Activated CD4-positive, alpha-beta T cell treated with anti-CD3 and anti-CD28 coated beads, Interleukin-10, Interleukin-2, amounts not matched to agents 100 ng/mL and 50 ng/mL, durations not matched to agents 16 hours and 8 hours (primary cell): Measurements from ENCODE around the gene ZBTB7C.

Source experiments
- DNase-seq: peaks from one replicate; pipeline ENCODE4 v3.0.0-alpha.2; 2020

The ZBTB7C gene

DNA sequence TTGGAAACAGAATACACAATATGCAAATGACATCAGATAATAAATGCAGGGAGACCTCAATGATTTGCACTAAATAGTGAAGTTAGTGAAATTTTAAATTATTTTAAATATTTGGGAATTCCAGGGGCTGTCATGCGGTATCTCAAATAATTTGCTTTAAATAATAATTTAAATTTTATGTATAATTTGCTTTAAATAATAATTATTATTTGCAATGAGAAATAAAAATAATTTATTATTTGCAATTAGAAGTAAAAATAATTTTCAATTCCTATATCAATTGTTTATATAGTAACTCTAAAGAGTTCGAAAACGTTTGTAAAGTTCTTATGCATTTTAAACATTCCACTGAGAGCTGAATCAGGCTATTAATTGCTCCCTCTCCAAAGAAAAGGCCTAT, 226.4 kb downstream of the ZBTB7C start:
- DNase-seq: no peak

- DNase-seq: no peak
Observed at GRCh38 chr18:48181857-48182256, 227.3 kb downstream of the ZBTB7C start.

DNA sequence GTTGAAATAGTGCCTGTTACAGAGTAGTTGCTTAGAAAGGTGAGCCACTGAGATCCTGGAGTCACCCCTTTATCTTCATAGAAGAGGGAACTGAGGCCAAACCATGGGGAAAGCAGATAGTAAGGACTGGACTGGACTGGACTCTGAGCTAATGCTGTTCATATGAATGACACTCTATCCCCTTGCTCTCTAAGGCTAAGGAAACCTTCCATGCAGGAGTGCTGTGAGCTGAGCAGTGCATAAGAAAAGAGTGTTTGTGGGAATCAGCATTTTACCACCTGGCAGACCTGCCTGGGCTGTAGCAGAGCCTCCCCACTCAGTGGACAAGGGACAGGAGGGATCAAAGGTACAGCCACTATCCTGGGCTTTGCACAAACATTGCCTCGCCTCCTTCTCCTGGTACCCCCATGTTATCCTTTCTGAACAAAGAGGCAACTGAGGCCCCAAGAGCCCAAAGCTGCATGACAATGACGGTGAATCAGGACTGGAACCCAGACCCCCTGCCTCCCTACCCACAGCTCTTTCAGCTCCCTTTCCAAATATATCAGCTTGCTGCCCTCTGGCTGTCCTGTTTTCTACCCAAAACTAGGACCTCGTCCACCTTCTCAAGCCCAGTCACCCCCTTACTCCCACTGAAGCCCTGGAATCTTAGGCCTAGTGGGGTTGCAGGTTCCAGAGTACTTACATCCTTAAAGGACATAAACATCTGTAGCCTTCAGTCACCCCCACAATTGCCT, 227.9 kb downstream of the ZBTB7C start:
- DNase-seq: no peak

DNA sequence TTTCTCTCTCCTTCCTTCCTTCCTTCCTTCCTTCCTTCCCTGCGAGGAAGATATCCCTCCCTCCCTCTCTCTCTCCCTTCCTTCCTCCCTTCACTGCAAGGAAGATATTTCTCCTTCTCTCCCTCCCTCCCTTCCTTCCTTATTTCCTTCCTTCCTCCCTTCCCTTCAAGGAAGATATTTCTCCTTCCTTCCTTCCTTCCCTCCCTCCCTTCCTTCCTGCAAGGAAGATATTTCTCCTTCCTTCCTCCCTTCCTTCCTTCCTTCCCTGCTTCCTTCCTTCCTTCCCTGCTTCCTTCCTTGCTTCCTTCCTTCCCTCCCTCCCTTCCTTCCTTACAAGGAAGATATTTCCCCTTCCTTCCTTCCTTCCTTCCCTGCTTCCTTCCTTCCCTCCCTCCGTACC, 229.5 kb downstream of the ZBTB7C start:
- DNase-seq: no peak

- DNase-seq: no peak
Observed at GRCh38 chr18:48179001-48179400, 230.2 kb downstream of the ZBTB7C start.

DNA sequence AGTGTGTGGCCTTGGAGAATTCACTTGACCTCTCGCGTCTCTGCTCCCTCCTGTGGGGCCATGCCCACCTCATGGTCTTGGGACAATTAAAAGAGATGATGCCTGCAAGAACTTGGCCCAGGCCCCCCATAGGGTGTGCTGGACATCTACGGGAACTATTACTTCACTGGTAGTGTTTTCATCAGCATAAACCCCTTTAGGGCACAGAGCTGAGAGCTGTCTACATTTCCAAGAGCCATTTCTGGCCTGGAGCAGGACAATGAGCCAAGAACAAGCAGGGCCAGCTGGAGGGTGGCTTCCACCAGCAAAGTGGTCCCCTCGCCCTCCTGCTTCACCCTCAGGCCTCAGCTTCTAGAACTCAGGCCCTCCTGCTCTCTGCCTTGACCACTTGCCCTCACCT, 232.3 kb downstream of the ZBTB7C start:
- no peak for DNase-seq

GRCh38 chr18:48173557-48173956, 235.6 kb downstream of the ZBTB7C start:
- no peak for DNase-seq

DNA sequence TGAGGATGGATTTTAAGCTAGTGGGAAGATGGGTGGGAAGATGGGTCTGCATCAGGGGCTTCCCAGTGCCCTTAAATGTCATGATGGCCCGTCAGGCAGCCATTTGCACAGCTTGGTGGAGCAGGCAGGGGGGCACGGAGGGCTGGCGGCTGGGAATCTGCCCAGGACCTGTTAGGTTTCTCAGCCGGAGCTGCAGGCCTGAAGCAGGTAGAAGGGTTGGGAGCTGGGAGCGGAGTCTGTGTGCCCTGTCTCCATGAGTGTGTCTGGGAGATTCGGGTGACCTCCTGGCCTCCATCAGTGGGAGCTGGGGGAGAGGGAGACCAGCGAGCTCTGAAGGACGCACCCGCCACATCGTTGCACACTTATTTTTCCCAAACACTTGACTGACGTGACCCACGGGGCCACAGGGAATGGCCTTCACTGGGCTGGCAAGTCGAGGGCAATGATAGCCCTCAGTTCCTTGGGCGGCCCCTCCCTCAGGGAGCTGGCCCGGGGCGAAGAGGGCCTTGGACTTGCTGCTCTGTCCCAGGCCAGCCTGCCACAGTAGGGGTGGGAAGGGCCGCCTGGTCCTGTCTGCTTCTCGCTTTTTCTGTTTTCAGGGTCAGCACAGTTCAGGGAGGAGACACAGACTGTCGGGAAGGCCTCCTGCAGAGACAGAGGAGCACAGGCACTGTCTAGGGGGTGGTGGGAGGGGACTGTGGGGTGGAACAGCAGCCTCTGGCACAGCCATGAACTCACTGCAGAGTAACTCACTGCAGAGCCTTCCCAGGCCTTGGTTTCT, 236.8 kb downstream of the ZBTB7C start:
- no peak for DNase-seq

GRCh38 chr18:48171490-48172188, 237.5 kb downstream of the ZBTB7C start:
- peak; percentile 5 for DNase-seq

DNA sequence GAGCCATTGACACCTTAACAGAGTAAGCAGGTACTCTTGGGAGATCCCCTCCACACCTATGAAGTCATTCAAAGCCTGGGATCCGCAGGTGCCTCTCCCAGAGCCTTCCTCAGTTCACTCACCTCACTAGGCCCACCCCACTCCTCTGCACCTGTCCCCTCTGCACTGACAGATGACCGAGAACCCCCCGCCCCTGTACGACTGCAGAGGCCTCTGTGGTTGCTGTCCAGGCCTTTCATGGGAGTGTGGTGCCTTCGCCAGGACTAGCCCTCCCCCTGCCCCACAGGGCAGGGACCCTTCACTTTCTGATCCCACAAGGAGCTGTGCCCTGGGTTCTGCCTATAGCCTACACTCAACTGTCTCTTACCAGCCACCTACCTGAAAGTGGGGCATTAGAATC, 238.5 kb downstream of the ZBTB7C start:
- no peak for DNase-seq

DNA sequence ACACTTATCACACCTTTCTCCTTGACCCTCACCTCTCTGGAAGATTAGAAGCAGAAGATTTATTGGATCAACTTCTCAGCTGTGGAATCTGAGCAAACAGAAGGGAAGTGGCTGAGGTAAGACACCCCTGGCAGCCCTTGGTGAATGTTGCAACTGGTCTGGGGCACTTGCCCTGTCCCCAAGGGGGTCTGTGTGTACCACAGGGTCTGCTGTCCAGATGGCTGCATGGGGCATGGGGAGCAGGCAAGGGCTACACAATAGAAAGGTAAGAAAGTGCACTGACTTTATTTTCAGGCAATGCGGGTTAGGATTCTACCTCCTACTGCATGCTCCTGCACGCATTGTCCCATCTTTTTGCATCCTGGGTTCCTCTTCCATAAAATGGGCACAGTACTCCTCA, 240.3 kb downstream of the ZBTB7C start:
- no peak for DNase-seq

GRCh38 chr18:48167897-48168253, 241.3 kb downstream of the ZBTB7C start:
- no peak for DNase-seq

DNA sequence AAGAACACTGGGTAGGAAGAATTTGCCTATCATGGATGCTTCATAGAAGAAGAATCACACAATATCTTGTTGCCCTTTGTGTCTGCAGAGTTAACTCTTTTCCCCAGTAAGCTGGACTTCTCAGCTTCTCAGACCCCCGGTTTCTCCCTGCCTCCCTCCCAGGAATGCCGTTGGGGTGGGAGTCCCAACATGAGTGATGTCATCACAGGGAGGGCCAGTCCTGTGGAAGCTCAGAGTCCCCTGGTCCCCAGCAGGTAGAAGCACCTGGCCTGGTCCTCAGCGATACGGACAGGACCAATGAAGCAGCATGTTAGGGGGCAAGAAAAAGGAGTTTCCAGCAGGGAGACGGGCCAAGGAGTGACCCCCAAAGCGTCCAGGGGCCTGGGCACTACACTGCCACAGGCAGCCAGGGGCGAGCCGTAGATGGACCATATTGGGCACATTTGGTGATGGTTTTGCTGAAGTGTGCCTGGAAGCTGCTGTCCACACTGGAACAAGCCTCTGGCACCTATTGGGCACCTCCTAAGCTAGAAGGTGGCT, 242.8 kb downstream of the ZBTB7C start:
- no peak for DNase-seq

GRCh38 chr18:48165111-48165866, 243.9 kb downstream of the ZBTB7C start:
- DNase-seq: no peak

- DNase-seq: no peak
Observed at GRCh38 chr18:48164701-48165100, 244.5 kb downstream of the ZBTB7C start.

GRCh38 chr18:48164116-48164515, 245.1 kb downstream of the ZBTB7C start:
- DNase-seq: no peak

DNA sequence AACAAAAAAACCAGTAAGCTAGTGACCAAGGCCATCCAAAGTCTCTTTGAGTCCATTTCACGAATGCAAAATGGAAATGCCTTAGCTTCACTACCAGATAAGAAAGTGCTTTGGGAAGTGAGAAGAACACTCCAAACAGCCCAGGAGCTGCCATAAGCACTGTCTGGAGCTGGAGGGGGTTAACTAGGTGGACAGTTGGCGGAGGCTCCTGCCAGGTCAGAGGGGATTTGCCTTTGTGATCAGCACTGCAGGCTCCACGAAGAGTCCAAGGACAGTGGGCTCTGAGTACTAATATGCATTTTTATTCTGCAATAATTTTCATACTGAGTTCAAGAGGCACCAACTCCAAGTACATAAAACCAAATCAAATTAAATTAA, 245.5 kb downstream of the ZBTB7C start:
- no peak for DNase-seq

GRCh38 chr18:48162956-48163737, 246.0 kb downstream of the ZBTB7C start:
- no peak for DNase-seq

DNA sequence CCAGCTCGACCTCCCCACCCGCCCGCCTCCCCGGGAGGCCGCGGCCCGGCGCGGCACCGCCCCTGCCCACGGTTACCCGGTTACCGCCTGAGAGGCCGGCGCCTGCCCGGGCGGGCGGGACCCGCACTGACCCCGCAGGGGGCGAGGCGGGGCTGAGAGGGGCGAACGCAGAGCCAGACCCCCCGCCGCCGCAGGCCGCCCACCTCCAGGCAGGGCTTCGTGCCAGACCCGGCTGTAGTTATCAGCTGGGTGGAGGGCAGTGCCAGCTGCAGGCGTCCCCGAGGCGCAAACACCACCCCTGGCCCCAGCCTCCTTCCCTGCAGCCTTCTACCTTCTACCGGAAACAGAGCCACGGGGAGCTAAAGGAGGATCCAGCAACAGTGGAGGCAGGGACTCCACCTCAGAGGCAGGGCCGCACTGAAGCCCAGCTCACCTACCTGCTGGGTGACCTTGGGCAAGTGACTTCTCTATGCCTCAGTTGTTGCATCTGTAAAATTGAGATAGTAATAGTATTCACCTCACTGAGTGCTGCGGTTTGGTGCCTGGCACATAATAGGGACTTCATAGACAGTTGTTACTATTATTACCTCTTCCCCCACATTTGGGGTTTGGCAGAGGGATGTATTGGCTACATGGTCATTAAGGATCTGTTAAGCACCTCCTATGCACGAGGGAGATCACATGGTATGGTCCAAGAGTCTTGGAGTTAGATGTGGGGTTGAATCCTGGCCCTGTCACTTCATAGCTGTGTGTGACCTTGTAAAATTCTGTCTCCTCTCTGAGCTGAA, 247.1 kb downstream of the ZBTB7C start:
- no peak for DNase-seq

DNA sequence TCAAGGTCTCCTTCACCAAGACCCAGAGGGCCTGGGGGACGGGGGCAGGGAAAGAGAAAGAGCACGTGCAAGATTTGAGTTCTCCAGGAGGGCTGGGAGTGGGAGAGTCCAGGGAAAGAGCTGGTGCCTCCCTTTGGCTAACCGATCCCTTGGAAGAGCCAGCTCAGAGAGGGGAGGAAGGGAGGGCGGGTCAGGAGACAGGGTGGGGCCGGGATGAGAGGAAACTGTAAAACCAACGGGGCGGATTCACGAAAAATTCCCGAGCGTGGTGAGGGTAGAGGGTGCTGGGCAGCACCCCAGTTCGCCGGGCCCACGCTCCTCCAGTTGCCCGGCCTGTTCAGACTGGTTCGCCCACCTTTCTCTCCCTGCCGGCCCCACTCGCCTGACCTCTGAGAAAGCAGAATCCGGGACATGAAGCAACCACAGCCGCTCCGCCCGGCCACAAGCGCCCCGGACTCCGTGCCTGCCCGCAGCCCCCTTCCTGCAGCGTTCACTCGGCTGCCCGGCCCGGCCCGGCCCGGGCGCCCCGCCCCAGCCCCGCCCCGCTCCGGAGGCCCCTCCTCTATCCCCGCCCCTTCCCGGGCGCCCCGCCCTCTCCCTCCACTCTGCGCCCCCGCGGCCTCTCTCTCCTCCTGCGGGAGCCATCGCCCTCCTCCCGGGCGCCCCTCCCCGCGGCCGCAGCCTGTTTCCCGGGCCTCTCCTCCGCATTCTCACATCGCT, 247.8 kb downstream of the ZBTB7C start:
- DNase-seq: peak; percentile 65

GRCh38 chr18:48160622-48161021, 248.6 kb downstream of the ZBTB7C start:
- no peak for DNase-seq
